ENCODE data around the gene SLC5A6.

DNA sequence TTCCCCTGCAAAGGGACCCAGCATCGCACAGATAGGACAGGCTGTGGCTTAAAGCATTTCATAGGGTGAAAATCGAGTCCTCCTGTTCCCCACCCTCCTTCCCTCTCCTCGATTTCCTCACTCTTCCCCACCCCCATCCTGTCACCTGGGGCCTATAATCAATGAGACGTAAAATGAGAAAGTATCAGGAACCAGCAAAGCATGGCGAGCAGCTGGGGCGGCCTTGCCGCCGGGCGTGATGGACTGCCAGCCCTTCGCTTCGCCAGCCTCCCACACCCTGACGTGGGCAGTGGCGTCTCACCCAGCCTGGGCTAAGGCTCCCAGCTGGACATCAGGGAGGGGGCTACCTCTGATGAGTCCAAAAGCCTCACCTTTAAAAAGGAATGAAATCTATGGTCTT lies 39.7 kb upstream of the SLC5A6 start:
- TF ChIP-seq CTCF (IDR thresholded peaks at IDR 0.05) (no peak), POLR2A (IDR thresholded peaks at IDR 0.05) (no peak)
